Measurements from ENCODE around the gene KPTN. TPM values are rescaled to one million over a fixed set of nuclear protein-coding genes. Genes with fewer than 3 reads are reported as not detected.
A peak's percentile ranks its signal among the peaks of the same experiment; 100 is the strongest.

Gene KPTN
- total RNA-seq, 1 donor: 2.6 TPM

GRCh38 chr19:47485210-47485609 is 1.2 kb upstream of the KPTN start:
- no peak for DNase-seq (ENCODE audit: low read depth)
- TF ChIP-seq CTCF (IDR thresholded peaks at IDR 0.05; ENCODE audit: insufficient read depth, low read depth, low read length): no peak
- no peak overlapping the region for H3K4me3 ChIP-seq (ENCODE audit: low read depth, low read length)

DNA sequence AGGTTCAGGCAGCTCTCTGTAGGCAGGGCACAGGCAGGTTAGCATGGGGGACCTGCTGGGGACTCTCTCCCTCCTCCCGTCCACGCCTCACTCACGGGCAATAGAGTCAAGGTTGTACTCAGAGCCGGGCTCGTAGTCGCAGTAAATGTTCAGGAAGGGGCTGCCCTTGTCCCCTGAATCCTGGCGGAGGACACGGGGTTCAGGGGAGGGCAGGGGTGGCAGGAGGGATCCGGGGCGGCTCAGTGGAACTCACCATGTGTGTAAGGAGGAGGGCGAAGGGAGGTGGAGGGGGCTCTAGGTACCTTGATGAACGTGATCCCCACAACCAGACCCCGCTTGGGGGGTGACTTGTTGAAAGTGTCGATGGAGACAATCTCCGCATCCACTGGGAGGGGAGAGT is 819 bp downstream of the KPTN start:
- no peak for DNase-seq (ENCODE audit: low read depth)
- peak overlapping the region; percentile 82 for H3K4me3 ChIP-seq (ENCODE audit: low read depth, low read length)
- TF ChIP-seq CTCF (IDR thresholded peaks at IDR 0.05; ENCODE audit: insufficient read depth, low read depth, low read length): no peak

DNA sequence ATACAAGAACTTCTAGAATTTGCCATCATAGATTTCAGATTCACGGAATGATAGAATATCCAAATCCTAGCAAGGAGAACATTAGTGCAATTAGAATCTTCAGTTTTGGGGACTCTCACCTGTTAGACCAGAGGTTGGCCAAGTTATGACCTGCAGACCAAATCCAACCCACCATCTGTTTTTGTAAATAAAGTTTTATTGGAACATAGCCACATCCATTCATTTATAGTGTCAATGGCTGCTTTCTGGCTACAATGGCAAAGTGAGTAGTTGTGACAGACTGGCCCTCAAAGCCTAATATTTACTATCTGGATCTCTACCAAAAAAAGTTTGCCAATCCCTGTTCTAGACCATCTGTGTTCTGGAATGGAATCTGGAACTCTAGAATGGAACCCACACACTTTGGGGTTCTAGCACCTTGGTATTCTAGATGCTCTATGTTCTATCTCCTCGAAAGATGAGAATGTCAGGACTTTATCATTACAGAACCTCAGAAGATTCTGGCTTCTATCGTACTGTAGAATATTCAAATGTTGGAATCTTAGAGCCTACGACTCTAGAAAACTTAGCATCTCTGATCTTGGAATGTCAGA is 2.5 kb downstream of the KPTN start:
- no peak overlapping the region for H3K4me3 ChIP-seq (ENCODE audit: low read depth, low read length)
- no peak for TF ChIP-seq CTCF (IDR thresholded peaks at IDR 0.05; ENCODE audit: insufficient read depth, low read depth, low read length)

GRCh38 chr19:47480658-47481057 is 3.4 kb downstream of the KPTN start:
- TF ChIP-seq CTCF (IDR thresholded peaks at IDR 0.05; ENCODE audit: insufficient read depth, low read depth, low read length): no peak
- H3K4me3 ChIP-seq (ENCODE audit: low read depth, low read length): no peak overlapping the region
- DNase-seq (ENCODE audit: low read depth): no peak

More for the DNA sequence above, 2.5 kb downstream of the KPTN start:
- no peak for DNase-seq (ENCODE audit: low read depth)

DNA sequence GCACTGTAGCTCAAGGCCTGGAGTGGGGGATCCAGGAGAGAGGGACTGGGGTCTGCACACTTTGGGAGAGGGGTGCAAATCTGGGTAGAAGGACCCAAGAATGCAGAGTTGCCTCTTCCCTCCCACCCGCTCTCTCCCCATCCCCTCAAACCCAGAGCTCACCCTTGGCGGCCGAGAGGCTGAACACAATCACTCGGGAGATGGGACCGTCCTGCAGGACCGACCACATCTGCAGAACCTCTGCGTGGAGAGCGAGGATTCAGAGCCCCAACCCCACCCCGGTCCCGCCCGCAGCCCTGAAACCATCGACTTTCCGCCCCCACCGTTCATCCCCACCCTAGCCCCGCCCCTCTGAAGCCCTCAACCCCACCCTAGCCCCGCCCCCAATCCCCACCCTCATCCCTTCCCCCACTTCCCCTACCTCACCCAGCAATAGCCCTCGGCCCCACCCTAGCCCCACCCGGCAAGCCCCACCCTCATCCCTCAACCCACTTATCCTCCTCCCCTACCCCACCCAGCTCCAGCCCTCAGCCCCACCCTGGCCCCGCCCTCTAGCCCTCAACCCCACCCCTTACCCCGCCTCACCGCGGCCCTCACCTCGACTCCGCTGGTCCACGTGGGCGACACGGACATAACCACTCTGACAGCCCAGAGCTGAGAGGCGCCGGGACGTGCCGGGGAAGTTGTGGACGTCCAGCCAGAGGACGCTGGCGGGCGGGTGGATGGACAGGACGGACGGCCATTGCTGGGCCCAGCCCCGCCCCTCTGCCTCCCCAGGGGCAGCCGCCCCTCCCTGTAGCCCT is 4.1 kb downstream of the KPTN start:
- DNase-seq (ENCODE audit: low read depth): peak; percentile 12
- TF ChIP-seq CTCF (IDR thresholded peaks at IDR 0.05; ENCODE audit: insufficient read depth, low read depth, low read length): no peak
- peak overlapping the region; percentile 30 for H3K4me3 ChIP-seq (ENCODE audit: low read depth, low read length)

GRCh38 chr19:47476438-47476972 is 7.5 kb downstream of the KPTN start:
- no peak for TF ChIP-seq CTCF (IDR thresholded peaks at IDR 0.05; ENCODE audit: insufficient read depth, low read depth, low read length)
- no peak for DNase-seq (ENCODE audit: low read depth)
- H3K4me3 ChIP-seq (ENCODE audit: low read depth, low read length): no peak overlapping the region

Measured in fibroblast of villous mesenchyme (primary cell).